Measurements from ENCODE around the gene NFE2L1. TPM values are rescaled to one million over a fixed set of nuclear protein-coding genes. Genes with fewer than 3 reads are reported as not detected.

NFE2L1 gene
- total RNA-seq, 4 donors from 2014 or later, result 622 to 1,180 (median 1,000) TPM

DNA sequence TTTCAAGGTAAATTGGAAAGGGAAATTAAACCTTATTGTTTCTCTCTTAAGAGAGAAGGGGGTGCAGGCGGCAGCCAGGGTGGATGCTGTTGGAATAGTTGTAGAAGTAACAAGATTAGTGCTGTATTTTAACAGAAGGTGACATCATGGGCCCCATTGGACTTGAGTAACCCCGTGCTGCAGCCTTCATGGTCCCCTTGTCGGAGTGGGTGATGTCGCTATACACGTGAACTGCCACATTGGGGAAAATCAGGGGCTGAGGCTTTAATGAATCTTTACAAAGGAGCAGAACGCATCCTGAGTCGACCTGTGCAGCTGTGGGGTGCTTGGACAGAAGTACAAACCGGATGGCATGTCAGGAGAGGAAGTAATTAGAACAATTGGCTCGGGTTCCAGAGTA is 62.6 kb downstream of the NFE2L1 start:
- Histone ChIP-seq H3K4me1 (peaks cover 14 to 18% of the 10 kb centered on the region in 2 donors), H3K27ac (no peak overlapping the region), H3K36me3 (peaks cover 0 to 27% of the 10 kb centered on the region in 2 donors), H3K27me3 (no peaks in the 10 kb centered on the region), H3K4me3 (no peak overlapping the region), H3K9me3 (no peaks in the 10 kb centered on the region)
- in situ Hi-C loops (cut with MboI; ENCODE audit: low sequenced_read_pairs in 4 of 4) (no loop called here), intact Hi-C loops (cut with DNase I; ENCODE audit: low total_unique reads) (no loop called here)
- TF ChIP-seq, protein P1, sequence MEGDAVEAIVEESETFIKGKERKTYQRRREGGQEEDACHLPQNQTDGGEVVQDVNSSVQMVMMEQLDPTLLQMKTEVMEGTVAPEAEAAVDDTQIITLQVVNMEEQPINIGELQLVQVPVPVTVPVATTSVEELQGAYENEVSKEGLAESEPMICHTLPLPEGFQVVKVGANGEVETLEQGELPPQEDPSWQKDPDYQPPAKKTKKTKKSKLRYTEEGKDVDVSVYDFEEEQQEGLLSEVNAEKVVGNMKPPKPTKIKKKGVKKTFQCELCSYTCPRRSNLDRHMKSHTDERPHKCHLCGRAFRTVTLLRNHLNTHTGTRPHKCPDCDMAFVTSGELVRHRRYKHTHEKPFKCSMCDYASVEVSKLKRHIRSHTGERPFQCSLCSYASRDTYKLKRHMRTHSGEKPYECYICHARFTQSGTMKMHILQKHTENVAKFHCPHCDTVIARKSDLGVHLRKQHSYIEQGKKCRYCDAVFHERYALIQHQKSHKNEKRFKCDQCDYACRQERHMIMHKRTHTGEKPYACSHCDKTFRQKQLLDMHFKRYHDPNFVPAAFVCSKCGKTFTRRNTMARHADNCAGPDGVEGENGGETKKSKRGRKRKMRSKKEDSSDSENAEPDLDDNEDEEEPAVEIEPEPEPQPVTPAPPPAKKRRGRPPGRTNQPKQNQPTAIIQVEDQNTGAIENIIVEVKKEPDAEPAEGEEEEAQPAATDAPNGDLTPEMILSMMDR (IDR thresholded peaks at IDR 0.05 in 4 of 5, conservative IDR thresholded peaks at IDR 0.05 in 1 of 5), result no peak
- no peak for TF ChIP-seq POLR2A (IDR thresholded peaks at IDR 0.05)
- DNase-seq (no peak), ATAC-seq (no peak)

MicroRNAs encoded within 50 kb of the gene (microRNA counts, 767-probe panel; counts per million panel counts)
- 356 to 448 counts per million in 2 donors for microRNA hsa-miR-152

Small RNAs within 50 kb of the gene (microRNA-seq; reads per million reads assigned to microRNA genes)
- gene MIR152 (ENCODE audit: borderline replicate concordance in 2 of 2), result 738 to 842 reads per million in 2 donors

Other genes starting within 250 kb of the NFE2L1 start
- 1 to 10 TPM in 3 of 4 donors, under 1 TPM in 1; 0.89 to 4.6 (median 1.6) TPM for gene OSBPL7, start 226.6 kb upstream of the NFE2L1 start, total RNA-seq
- 10 to 100 TPM; 38.6 to 76.5 (median 49.6) TPM for gene MRPL10, start 216.8 kb upstream of the NFE2L1 start, total RNA-seq
- gene LRRC46, start 216.7 kb upstream of the NFE2L1 start, total RNA-seq, result under 1 TPM in 1 of 4 donors, not detected in 3; 0.20 TPM
- 10 to 100 TPM; 11.0 to 22.3 (median 16.8) TPM for gene SCRN2, start 207.1 kb upstream of the NFE2L1 start, total RNA-seq
- under 1 TPM in 1 of 4 donors, not detected in 3; 0.16 TPM for gene SP6, start 197.2 kb upstream of the NFE2L1 start, total RNA-seq
- gene SP2, start 152.1 kb upstream of the NFE2L1 start, total RNA-seq, result 10 to 100 TPM in 1 of 4 donors, 1 to 10 TPM in 3; 5.5 to 28.6 (median 7.0) TPM
- 10 to 100 TPM; 27.9 to 64.0 (median 41.5) TPM for gene PNPO, start 106.8 kb upstream of the NFE2L1 start, total RNA-seq
- under 1 TPM in 1 of 4 donors, not detected in 3; 0.87 TPM for gene PRR15L, start 90.5 kb upstream of the NFE2L1 start, total RNA-seq
- 10 to 100 TPM; 14.2 to 35.9 (median 27.8) TPM for gene CDK5RAP3, start 77.2 kb upstream of the NFE2L1 start, total RNA-seq
- 10 to 100 TPM; 40.5 to 76.9 (median 52.8) TPM for gene COPZ2, start 10.6 kb upstream of the NFE2L1 start, total RNA-seq
- gene CBX1, start 53.1 kb downstream of the NFE2L1 start, total RNA-seq, result 10 to 100 TPM; 26.0 to 34.1 (median 27.7) TPM
- 10 to 100 TPM in 2 of 4 donors, 1 to 10 TPM in 2; 7.3 to 16.3 (median 9.6) TPM for gene SNX11, start 59.4 kb downstream of the NFE2L1 start, total RNA-seq